Heart right ventricle (tissue), 16 donors: Measurements from ENCODE around the gene FAM161B. TPM values are rescaled to one million over a fixed set of nuclear protein-coding genes. Genes with fewer than 3 reads are reported as not detected.
"Not testable (repeated sequence)": the region's sequence is repeated elsewhere in the genome, so short reads cannot be mapped to it uniquely, and the experiment has no call there.

ENCODE experiments used
- ATAC-seq, 8 donors: fragments of 200-7000 bp; cut with Tn5 transposase; one replicate each; pipeline ENCODE4 v1.9.1; 2020; ENCODE audit warnings: mild to moderate bottlenecking in 8 of 8, moderate library complexity in 8 of 8, moderate number of reproducible peaks in 1 of 8
- DNase-seq, 2 donors: peaks; one replicate each; pipeline ENCODE4 v3.0.0-alpha.2; 2020
- H3K27ac ChIP-seq, 10 donors: fragments of 200-600 bp; sonication (generic) in 2 of 10; one replicate each; pipeline versions ENCODE4 v1.5.0 to v1.8.0; 2020 to 2022; ENCODE audit warnings: mild to moderate bottlenecking in 3 of 10
- H3K27me3 ChIP-seq, 7 donors: fragments of 200-600 bp; one replicate each; pipeline ENCODE4 v1.8.0; 2021 to 2022; ENCODE audit warnings: mild to moderate bottlenecking in 2 of 7
- H3K36me3 ChIP-seq, 9 donors: fragments of 200-600 bp; sonication (generic) in 1 of 9; one replicate each; pipeline versions ENCODE4 v1.5.0 to v1.8.0; 2020 to 2022; ENCODE audit warnings: mild to moderate bottlenecking in 2 of 9
- H3K4me1 ChIP-seq, 9 donors: fragments of 200-600 bp; sonication (generic) in 1 of 9; one replicate each; pipeline versions ENCODE4 v1.5.0 to v1.8.0; 2020 to 2022; ENCODE audit warnings: mild to moderate bottlenecking in 4 of 9
- H3K4me3 ChIP-seq, 10 donors: fragments of 200-600 bp; sonication (generic) in 2 of 10; one replicate each; pipeline versions ENCODE4 v1.5.0 to v1.8.0; 2020 to 2022; ENCODE audit warnings: mild to moderate bottlenecking in 7 of 10, moderate library complexity in 2 of 10
- H3K9me3 ChIP-seq, 11 donors: fragments of 200-600 bp in 10 of 11; sonication (generic) in 2 of 11; one replicate each; pipeline versions ENCODE4 v1.5.0 to v1.8.0; 2013 to 2022; ENCODE audit warnings: mild to moderate bottlenecking in 2 of 11, control low read depth in 1 of 11, moderate library complexity in 1 of 11
- CTCF ChIP-seq, 9 donors: fragments of 200-600 bp; sonication (generic) in 2 of 9; IDR thresholded peaks; one replicate each; pipeline versions ENCODE4 v1.5.0 to v1.8.0; 2021 to 2022; ENCODE audit warnings: antibody characterized with exemption in 9 of 9, mild to moderate bottlenecking in 5 of 9, moderate library complexity in 1 of 9
- WGBS, 2 donors: extraction: QIAGEN DNeasy Blood & Tissue Kit; methylation state at CpG; one replicate each; pipeline ENCODE4 v1.1.7; 2013; ENCODE audit warnings: inconsistent platforms in 1 of 2; 5-methylcytosine and 5-hydroxymethylcytosine counted together
- intact Hi-C, 10 donors: fragments of 100-400 bp; cut with DNase I; formaldehyde crosslinking; loops; one replicate each; pipeline versions ENCODE4 v1.11.1 to v1.14.2; 2022
- polyA plus RNA-seq, 2 donors: library from polyadenylated mRNA; stranded (reverse); fragments of 200-250 nt; gene quantifications; one replicate each; pipeline ENCODE4 v1.2.3, GENCODE V29; 2013
- total RNA-seq, 10 donors: library from RNA; stranded (reverse); fragmentation: NEBNext Ultra II Directional in 3 of 10; extraction: Animal tissue kit (Norgen Biotek cat#: 25700) in 3 of 10; gene quantifications; one replicate each; pipeline versions ENCODE4 v1.2.1 to v1.2.4, GENCODE V29; 2021 to 2023
- donor health status: Arrhythmogenic right ventricular cardiomyopathy.
- donor health status: ischemic (EF 13 %, LVEDD 7.1; RV severe dilation, severe dysfunction).
- donor health status: healthy with polysubstance abuse.
- donor health status: DM: no; HTN: yes; CAD: no.
- donor health status: DM: no; HTN: no; CAD: no.
- donor health status: ischemic (EF 25% LVEDD 6.9; RV normal size, moderate dysfunction).
- donor health status: ischemic (EF 25% LVEDD 5.7; RV mildly dilated, moderate dysfunction).
- donor health status: healthy.
- donor health status: DM: yes; HTN: yes; CAD: no.
- donor health status: Ischemic cardiomyopathy.
- donor health status: ischemic (EF 35%, LVEDD 5.7; RV mildly dilated, moderate dysfunction).
- donor health status: nonischemic (EF 11% LVEDD 7.7; RV severe dilation, severe dysfunction).
- donor health status: DM: yes; HTN: yes; CAD: no.
- donor health status: PGD.
- donor health status: ischemic (EF 29% LVEDD 5.4; RV normal size, mild dysfunction).
- donor health status: nonischemic (EF 23%, LVEDD 6.1; RV moderate dilation, normal function).

Gene FAM161B
- total and polyA plus RNA-seq, 12 donors, result 1.5 to 6.5 (median 3.8) TPM

GRCh38 chr14:73997108-73997943 lies 47.4 kb upstream of the FAM161B start:
- 96 to 98% methylated on average over 1 of the region's 1 CpG for WGBS, 2 donors
- ATAC-seq, result no peak

GRCh38 chr14:73996731-73997107 lies 46.8 kb upstream of the FAM161B start:
- intact Hi-C loops, result no loop called here
- WGBS, 2 donors, result 64% methylated on average over 2 of the region's 2 CpGs
- no peak for TF ChIP-seq CTCF (IDR thresholded peaks at IDR 0.05)

More at GRCh38 chr14:73997108-73997943, 47.4 kb upstream of the FAM161B start:
- Histone ChIP-seq H3K9me3 (no peaks in the 10 kb centered on the region), H3K36me3 (peaks cover 0 to 51% (median 0%) of the 10 kb centered on the region in 9 donors), H3K27ac (no peak overlapping the region), H3K27me3 (no peaks in the 10 kb centered on the region), H3K4me3 (no peak overlapping the region), H3K4me1 (no peaks in the 10 kb centered on the region)
- TF ChIP-seq CTCF (IDR thresholded peaks at IDR 0.05), result no peak
- DNase-seq, result no peak
- intact Hi-C loops, result no loop called here

GRCh38 chr14:73995977-73996378 lies 46.1 kb upstream of the FAM161B start:
- H3K27me3 ChIP-seq, result no peaks in the 10 kb centered on the region
- no peak overlapping the region for H3K27ac ChIP-seq
- H3K36me3 ChIP-seq, result peaks cover 0 to 45% (median 0%) of the 10 kb centered on the region in 9 donors
- no peak overlapping the region for H3K4me3 ChIP-seq
- no peak for DNase-seq
- WGBS, 2 donors, result 96 to 98% methylated on average over 8 of the region's 8 CpGs
- H3K9me3 ChIP-seq, result no peaks in the 10 kb centered on the region
- no peak for ATAC-seq
- intact Hi-C loops, result no loop called here
- no peak for TF ChIP-seq CTCF (IDR thresholded peaks at IDR 0.05)
- H3K4me1 ChIP-seq, result no peaks in the 10 kb centered on the region

More at GRCh38 chr14:73996731-73997107, 46.8 kb upstream of the FAM161B start:
- no peak overlapping the region for H3K4me3 ChIP-seq
- no peaks in the 10 kb centered on the region for H3K4me1 ChIP-seq
- DNase-seq (no peak), ATAC-seq (no peak)
- peaks cover 0 to 46% (median 0%) of the 10 kb centered on the region in 9 donors for H3K36me3 ChIP-seq
- no peaks in the 10 kb centered on the region for H3K9me3 ChIP-seq
- H3K27me3 ChIP-seq, result no peaks in the 10 kb centered on the region
- no peak overlapping the region for H3K27ac ChIP-seq

GRCh38 chr14:73994926-73995325 lies 45.0 kb upstream of the FAM161B start:
- H3K36me3 ChIP-seq, result peaks cover 0 to 47% (median 0%) of the 10 kb centered on the region in 9 donors
- H3K27me3 ChIP-seq, DNase-seq, H3K9me3 ChIP-seq, H3K4me3 ChIP-seq, H3K27ac ChIP-seq, intact Hi-C loops, H3K4me1 ChIP-seq, ATAC-seq: not testable (repeated sequence)
- 99% methylated on average over 7 of the region's 7 CpGs for WGBS, 2 donors

- no peak for ATAC-seq
- Histone ChIP-seq H3K27ac (no peak overlapping the region), H3K27me3 (no peaks in the 10 kb centered on the region), H3K4me1 (no peaks in the 10 kb centered on the region), H3K9me3 (no peaks in the 10 kb centered on the region), H3K4me3 (no peak overlapping the region), H3K36me3 (peaks cover 0 to 39% (median 11%) of the 10 kb centered on the region in 9 donors)
- WGBS, 2 donors, result 72 to 77% methylated on average over 4 of the region's 4 CpGs
- DNase-seq, result no peak
- TF ChIP-seq CTCF (IDR thresholded peaks at IDR 0.05), result no peak
- intact Hi-C loops, result no loop called here
These were observed 41.2 kb upstream of the FAM161B start for GRCh38 chr14:73991092-73991491.

GRCh38 chr14:73988656-73989055 lies 38.8 kb upstream of the FAM161B start:
- H3K4me3 ChIP-seq, H3K4me1 ChIP-seq, intact Hi-C loops, ATAC-seq, H3K9me3 ChIP-seq, DNase-seq, H3K27me3 ChIP-seq, H3K27ac ChIP-seq: not testable (repeated sequence)
- WGBS, 2 donors, result 89 to 91% methylated on average over 6 of the region's 7 CpGs
- H3K36me3 ChIP-seq, result peaks cover 0 to 51% (median 13%) of the 10 kb centered on the region in 9 donors
